Hepatocyte (in vitro differentiated cells): ENCODE measurements around the gene CFAP206. TPM values are rescaled to one million over a fixed set of nuclear protein-coding genes. Genes with fewer than 3 reads are reported as not detected.

Source experiments
- DNase-seq: peaks from one replicate; pipeline ENCODE4 v3.0.0-alpha.2; 2016; ENCODE audit warnings: low spot score
- H2AFZ ChIP-seq: fragments of 200-600 bp; sonication (generic); 2 replicates; pipeline ENCODE4 v1.6.0; 2016; ENCODE audit warnings: antibody characterized with exemption, mild to moderate bottlenecking
- H3K27ac ChIP-seq: fragments of 200-600 bp; sonication (generic); 2 replicates; pipeline ENCODE4 v1.5.1; 2016; ENCODE audit warnings: mild to moderate bottlenecking
- H3K27me3 ChIP-seq: fragments of 200-600 bp; sonication (generic); 2 replicates; pipeline ENCODE4 v1.6.1; 2016
- H3K36me3 ChIP-seq: fragments of 200-600 bp; sonication (generic); replicated peaks from 2 replicates; pipeline ENCODE4 v1.5.1; 2016; ENCODE audit warnings: low read depth; ENCODE audit not compliant: insufficient read depth
- H3K4me1 ChIP-seq: fragments of 200-600 bp; sonication (generic); 2 replicates; pipeline ENCODE4 v1.5.1; 2016; ENCODE audit warnings: mild to moderate bottlenecking, moderate library complexity; ENCODE audit not compliant: insufficient read depth
- H3K4me2 ChIP-seq: fragments of 200-600 bp; sonication (generic); 2 replicates; pipeline ENCODE4 v1.6.0; 2016
- H3K4me3 ChIP-seq: fragments of 200-600 bp; sonication (generic); 2 replicates; pipeline ENCODE4 v1.5.1; 2016; ENCODE audit warnings: mild to moderate bottlenecking
- H3K79me2 ChIP-seq: fragments of 200-600 bp; sonication (generic); 2 replicates; pipeline ENCODE4 v1.6.0; 2017; ENCODE audit warnings: mild to moderate bottlenecking
- H3K9me2 ChIP-seq: fragments of 200-600 bp; sonication (generic); replicated peaks from 2 replicates; pipeline ENCODE4 v1.6.0; 2017; ENCODE audit warnings: mild to moderate bottlenecking; ENCODE audit not compliant: insufficient read depth
- H3K9me3 ChIP-seq: fragments of 200-600 bp; sonication (generic); 2 replicates; pipeline ENCODE4 v1.5.1; 2016; ENCODE audit warnings: low read depth, mild to moderate bottlenecking
- H4K20me1 ChIP-seq: fragments of 200-600 bp; sonication (generic); 2 replicates; pipeline ENCODE4 v1.6.0; 2016; ENCODE audit warnings: mild to moderate bottlenecking; ENCODE audit not compliant: insufficient read depth, poor library complexity, severe bottlenecking
- CTCF ChIP-seq: fragments of 200-600 bp; sonication (generic); IDR thresholded peaks from 2 replicates; pipeline ENCODE4 v1.5.1; 2016; ENCODE audit warnings: antibody characterized with exemption, mild to moderate bottlenecking; ENCODE audit not compliant: poor library complexity
- EZH2 ChIP-seq: fragments of 200-600 bp; sonication (generic); IDR thresholded peaks from 2 replicates; pipeline ENCODE4 v1.6.1; 2016; ENCODE audit warnings: antibody characterized with exemption, mild to moderate bottlenecking, borderline replicate concordance
- EZH2phosphoT487 ChIP-seq: fragments of 200-600 bp; sonication (generic); IDR thresholded peaks from one replicate; pipeline ENCODE4 v1.6.1; 2018; ENCODE audit warnings: antibody characterized with exemption, mild to moderate bottlenecking, low read depth, moderate library complexity; ENCODE audit not compliant: unreplicated experiment, severe bottlenecking
- WGBS: methylation state at CpG from one replicate; pipeline ENCODE4 v1.1.6; 2016; ENCODE audit warnings: low lambda C conversion rate; ENCODE audit errors: missing lambda C conversion rate; 5-methylcytosine and 5-hydroxymethylcytosine counted together
- polyA plus RNA-seq: library from polyadenylated mRNA; unstranded; fragments of >200 nt; fragmentation: Nextera tagmentation; extraction: Ambion mirVana; gene quantifications from 2 replicates; pipeline ENCODE4 v1.2.1, GENCODE V29; 2016
- total RNA-seq: library from RNA; depleted of rRNA; stranded (reverse); fragments of >200 nt; gene quantifications from 2 replicates; pipeline ENCODE4 v1.2.3, GENCODE V29; 2014

The CFAP206 gene
- total and polyA plus RNA-seq, 2 experiments from 2014 or later: 0.20 TPM; not detected in 1

GRCh38 chr6:87366899-87367298 lies 40.9 kb upstream of the CFAP206 start:
- Histone ChIP-seq H3K27ac (no peak overlapping the region), H4K20me1 (no peaks in the 10 kb centered on the region), H3K4me2 (no peak overlapping the region), H3K9me3 (no peaks in the 10 kb centered on the region), H3K4me3 (no peak overlapping the region), H3K9me2 (no peaks in the 10 kb centered on the region), H2AFZ (no peak overlapping the region), H3K27me3 (no peaks in the 10 kb centered on the region), H3K4me1 (no peaks in the 10 kb centered on the region), H3K79me2 (no peaks in the 10 kb centered on the region), H3K36me3 (no peaks in the 10 kb centered on the region)
- WGBS: 94% methylated on average over 3 of the region's 3 CpGs
- TF ChIP-seq EZH2phosphoT487 (no peak), EZH2 (no peak), CTCF (no peak)
- no peak for DNase-seq

- Histone ChIP-seq H3K27ac (no peak overlapping the region), H4K20me1 (no peaks in the 10 kb centered on the region), H3K9me3 (no peaks in the 10 kb centered on the region), H3K36me3 (no peaks in the 10 kb centered on the region), H3K4me2 (no peak overlapping the region), H3K79me2 (no peaks in the 10 kb centered on the region), H3K9me2 (no peaks in the 10 kb centered on the region), H3K4me1 (no peaks in the 10 kb centered on the region), H2AFZ (no peak overlapping the region), H3K27me3 (no peaks in the 10 kb centered on the region), H3K4me3 (no peak overlapping the region)
- TF ChIP-seq CTCF: no peak
- TF ChIP-seq EZH2phosphoT487: no peak
- no peak for TF ChIP-seq EZH2
- no peak for DNase-seq
- 100% methylated on average over 2 of the region's 2 CpGs for WGBS
Observed at GRCh38 chr6:87373377-87373776, 34.4 kb upstream of the CFAP206 start.

- H2AFZ ChIP-seq: no peak overlapping the region
- no peaks in the 10 kb centered on the region for H3K36me3 ChIP-seq
Observed at GRCh38 chr6:87375315-87375714, 32.5 kb upstream of the CFAP206 start.

More at GRCh38 chr6:87375315-87375714, 32.5 kb upstream of the CFAP206 start:
- 93% methylated on average over 2 of the region's 2 CpGs for WGBS
- H3K79me2 ChIP-seq: no peaks in the 10 kb centered on the region
- DNase-seq: no peak
- no peaks in the 10 kb centered on the region for H3K9me3 ChIP-seq
- no peaks in the 10 kb centered on the region for H4K20me1 ChIP-seq
- H3K4me3 ChIP-seq: no peak overlapping the region
- H3K27me3 ChIP-seq: no peaks in the 10 kb centered on the region
- TF ChIP-seq EZH2: no peak
- no peak for TF ChIP-seq CTCF
- TF ChIP-seq EZH2phosphoT487: no peak
- H3K4me1 ChIP-seq: no peaks in the 10 kb centered on the region
- no peak overlapping the region for H3K4me2 ChIP-seq
- no peak overlapping the region for H3K27ac ChIP-seq
- H3K9me2 ChIP-seq: no peaks in the 10 kb centered on the region
